ENCODE data around the gene ALDH1A3.
A peak's percentile ranks its signal among the peaks of the same experiment; 100 is the strongest.

The ALDH1A3 gene

GRCh38 chr15:100902436-100903167 is 23.0 kb downstream of the ALDH1A3 start:
- no peak for DNase-seq

- no peak for DNase-seq
Observed at GRCh38 chr15:100903168-100903554, 23.5 kb downstream of the ALDH1A3 start.

- no peak for DNase-seq
Observed at GRCh38 chr15:100905850-100906249, 26.2 kb downstream of the ALDH1A3 start.

GRCh38 chr15:100908466-100908865 is 28.8 kb downstream of the ALDH1A3 start:
- no peak for DNase-seq

- no peak for DNase-seq
Observed at GRCh38 chr15:100909565-100909964, 29.9 kb downstream of the ALDH1A3 start.

- DNase-seq = no peak
Observed at GRCh38 chr15:100909989-100910955, 30.6 kb downstream of the ALDH1A3 start.

GRCh38 chr15:100911086-100911485 is 31.5 kb downstream of the ALDH1A3 start:
- no peak for DNase-seq

- no peak for DNase-seq
Observed at GRCh38 chr15:100913961-100914360, 34.3 kb downstream of the ALDH1A3 start.

GRCh38 chr15:100914876-100915275 is 35.2 kb downstream of the ALDH1A3 start:
- DNase-seq = no peak

GRCh38 chr15:100918034-100918689 is 38.5 kb downstream of the ALDH1A3 start:
- peak; percentile 69 for DNase-seq

- DNase-seq = peak; percentile 33
Observed at GRCh38 chr15:100918690-100919480, 39.3 kb downstream of the ALDH1A3 start, which contains the start of gene LRRK1. TSS of gene LRRK1 (plus strand) at chr15:100919357. CDS start at chr15:100924633, 5,276 bp downstream.

- peak; percentile 24 for DNase-seq
Observed at GRCh38 chr15:100919481-100920405, 40.1 kb downstream of the ALDH1A3 start.

GRCh38 chr15:100920516-100921135 is 41.0 kb downstream of the ALDH1A3 start:
- DNase-seq = no peak

GRCh38 chr15:100922192-100923040 is 42.8 kb downstream of the ALDH1A3 start:
- DNase-seq = no peak

- DNase-seq = no peak
Observed at GRCh38 chr15:100923076-100923475, 43.4 kb downstream of the ALDH1A3 start.

- DNase-seq = no peak
Observed at GRCh38 chr15:100923902-100924301, 44.3 kb downstream of the ALDH1A3 start.

- no peak for DNase-seq
Observed at GRCh38 chr15:100924436-100924835, 44.8 kb downstream of the ALDH1A3 start.

- no peak for DNase-seq
Observed at GRCh38 chr15:100925480-100925879, 45.8 kb downstream of the ALDH1A3 start.

- no peak for DNase-seq
Observed at GRCh38 chr15:100926258-100926657, 46.6 kb downstream of the ALDH1A3 start.
